CD4-positive, CD25-positive, alpha-beta regulatory T cell (primary cell): ENCODE measurements around the gene TAS2R19. TPM values are rescaled to one million over a fixed set of nuclear protein-coding genes. Genes with fewer than 3 reads are reported as not detected.
"Not testable (repeated sequence)": the region's sequence is repeated elsewhere in the genome, so short reads cannot be mapped to it uniquely, and the experiment has no call there.

ENCODE experiments used
- ATAC-seq, 2 donors: fragments of 150-1000 bp; cut with Tn5 transposase; one replicate each; pipeline ENCODE4 v1.10.0; 2021; ENCODE audit warnings: low read depth in 2 of 2, moderate number of reproducible peaks in 2 of 2, moderate library complexity in 1 of 2
- DNase-seq, 3 donors: peaks; one replicate each; pipeline versions ENCODE4 v3.0.0 to v3.0.0-alpha.2; 2012 to 2022; ENCODE audit warnings: mixed read lengths in 1 of 3
- H3K27ac ChIP-seq: one replicate; pipeline ENCODE4 v1.7.0; 2013; ENCODE audit warnings: mild to moderate bottlenecking, low read length; ENCODE audit not compliant: insufficient read depth, poor library complexity, severe bottlenecking
- H3K27me3 ChIP-seq: one replicate; pipeline ENCODE4 v1.7.0; 2013; ENCODE audit warnings: low read length; ENCODE audit not compliant: control insufficient read depth, insufficient read depth
- H3K36me3 ChIP-seq: one replicate; pipeline ENCODE4 v1.7.0; 2013; ENCODE audit warnings: mild to moderate bottlenecking, low read length, moderate library complexity; ENCODE audit not compliant: control insufficient read depth, insufficient read depth
- H3K4me1 ChIP-seq: 2 replicates; pipeline ENCODE4 v1.7.0; 2013; ENCODE audit warnings: mild to moderate bottlenecking, low read length; ENCODE audit not compliant: insufficient read depth, control insufficient read depth, poor library complexity, severe bottlenecking
- H3K4me3 ChIP-seq: one replicate; pipeline ENCODE4 v1.7.0; 2013; ENCODE audit warnings: low read depth, mild to moderate bottlenecking, low read length, moderate library complexity
- H3K9me3 ChIP-seq, 2 experiments: 1 replicate in 1 of 2; 2 replicates in 1 of 2; pipeline ENCODE4 v1.7.0; 2013; ENCODE audit warnings: low read length in 2 of 2, mild to moderate bottlenecking in 1 of 2, moderate library complexity in 1 of 2; ENCODE audit not compliant: control insufficient read depth in 2 of 2
- H3K27ac Mint-ChIP-seq, 3 donors: one replicate each; pipeline ENCODE4 v1.8.0; 2020 to 2022; ENCODE audit warnings: mild to moderate bottlenecking in 3 of 3, mixed read lengths in 3 of 3, moderate library complexity in 2 of 3
- H3K27me3 Mint-ChIP-seq: one replicate; pipeline ENCODE4 v1.8.0; 2022; ENCODE audit warnings: mild to moderate bottlenecking, mixed read lengths
- H3K36me3 Mint-ChIP-seq: one replicate; pipeline ENCODE4 v1.8.0; 2020; ENCODE audit warnings: mixed read lengths
- H3K4me1 Mint-ChIP-seq, 4 donors: one replicate each; pipeline ENCODE4 v1.8.0; 2020 to 2022; ENCODE audit warnings: mixed read lengths in 4 of 4, mild to moderate bottlenecking in 1 of 4
- H3K4me3 Mint-ChIP-seq, 4 donors: one replicate each; pipeline ENCODE4 v1.8.0; 2020 to 2022; ENCODE audit warnings: mild to moderate bottlenecking in 4 of 4, mixed read lengths in 4 of 4, moderate library complexity in 3 of 4
- H3K9me3 Mint-ChIP-seq, 7 donors: one replicate each; pipeline ENCODE4 v1.8.0; 2020 to 2022; ENCODE audit warnings: mixed read lengths in 7 of 7, mild to moderate bottlenecking in 3 of 7, moderate library complexity in 2 of 7
- polyA plus RNA-seq, 4 donors: library from polyadenylated mRNA; unstranded; fragments of 300-500 nt; fragmentation: Illumina TruSeq; gene quantifications; one replicate each; pipeline ENCODE4 v1.2.3, GENCODE V29; 2021
- total RNA-seq: library from RNA; stranded (reverse); gene quantifications from one replicate; pipeline ENCODE4 v1.2.3, GENCODE V29; 2022

TAS2R19 gene
- total and polyA plus RNA-seq, 5 donors from 2014 or later, result 0.32 to 1.2 (median 0.73) TPM; not detected in 2

- Histone ChIP-seq H3K4me3 (no peak overlapping the region), H3K27me3 (no peaks in the 10 kb centered on the region), H3K27ac (no peak overlapping the region), H3K9me3 (no peaks in the 10 kb centered on the region), H3K4me1 (no peaks in the 10 kb centered on the region), H3K36me3 (no peaks in the 10 kb centered on the region)
- Mint-ChIP-seq H3K4me3 (no peak overlapping the region), H3K9me3 (peaks cover 0 to 3% (median 0%) of the 10 kb centered on the region in 7 donors), H3K27me3 (no peaks in the 10 kb centered on the region), H3K36me3 (peaks cover 23% of the 10 kb centered on the region), H3K27ac (no peak overlapping the region), H3K4me1 (peaks cover 15 to 32% (median 19%) of the 10 kb centered on the region in 4 donors)
- DNase-seq, result no peak
- ATAC-seq, result no peak
These were observed 36.6 kb upstream of the TAS2R19 start for GRCh38 chr12:11059041-11059440.

DNA sequence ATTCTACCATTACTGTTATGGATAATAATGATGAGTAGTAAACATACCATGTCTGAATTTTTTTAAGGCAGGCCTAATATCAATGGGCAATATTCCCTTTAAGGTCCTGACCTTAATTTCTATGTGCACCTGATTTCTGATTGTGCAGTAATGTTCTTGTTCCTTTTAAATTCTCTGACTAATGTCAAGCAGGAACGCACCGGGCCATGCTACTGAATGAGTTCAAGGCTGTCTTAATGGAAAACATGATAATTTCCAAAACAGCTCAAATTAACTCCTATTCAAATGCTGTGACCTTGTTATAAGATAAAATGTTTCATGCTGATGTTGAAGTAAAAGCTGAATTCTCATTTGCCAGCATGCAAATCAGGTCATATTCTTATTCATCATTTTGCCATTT is 32.9 kb upstream of the TAS2R19 start:
- ATAC-seq, result no peak
- H3K9me3 ChIP-seq, result peaks cover 5 to 7% of the 10 kb centered on the region in 2 experiments
- no peaks in the 10 kb centered on the region for H3K27me3 ChIP-seq
- peaks cover 3% of the 10 kb centered on the region for H3K36me3 ChIP-seq
- Mint-ChIP-seq H3K4me1 (peaks cover 0 to 16% (median 11%) of the 10 kb centered on the region in 4 donors), H3K27ac (no peak overlapping the region), H3K36me3 (peaks cover 41% of the 10 kb centered on the region), H3K27me3 (no peaks in the 10 kb centered on the region), H3K9me3 (peaks cover 1 to 19% (median 5%) of the 10 kb centered on the region in 7 donors), H3K4me3 (no peak overlapping the region)
- no peak overlapping the region for H3K4me3 ChIP-seq
- no peak overlapping the region for H3K27ac ChIP-seq
- DNase-seq, result no peak
- H3K4me1 ChIP-seq, result no peaks in the 10 kb centered on the region

- H3K27ac ChIP-seq, DNase-seq, H3K4me1 ChIP-seq, H3K4me3 ChIP-seq, H3K9me3 ChIP-seq, H3K4me3 Mint-ChIP-seq, H3K27ac Mint-ChIP-seq, ATAC-seq, H3K27me3 ChIP-seq, H3K27me3 Mint-ChIP-seq: not testable (repeated sequence)
- H3K36me3 ChIP-seq, result peaks cover 13% of the 10 kb centered on the region
- Mint-ChIP-seq H3K36me3 (peaks cover 45% of the 10 kb centered on the region), H3K4me1 (peaks cover 0 to 18% (median 9%) of the 10 kb centered on the region in 4 donors), H3K9me3 (peaks cover 2 to 25% (median 5%) of the 10 kb centered on the region in 7 donors)
These were observed 27.5 kb upstream of the TAS2R19 start for GRCh38 chr12:11049806-11050531.

DNA sequence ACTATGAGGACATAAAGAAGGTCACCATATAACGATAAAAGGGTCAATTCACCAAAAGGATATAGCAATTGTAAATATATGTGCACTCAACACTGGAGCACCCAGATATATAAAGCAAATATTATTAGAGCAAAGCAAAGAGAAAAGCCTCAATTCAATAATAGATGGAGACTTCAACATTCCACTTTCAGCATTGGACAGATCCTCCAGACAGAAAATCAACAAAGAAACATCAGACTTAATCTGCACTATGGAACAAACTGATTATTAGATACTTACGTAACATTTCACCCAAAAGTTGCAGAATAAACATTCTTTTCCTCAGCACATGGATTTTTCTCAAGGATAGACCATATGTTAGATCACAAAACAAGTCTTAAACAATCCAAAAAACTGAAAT is 18.9 kb upstream of the TAS2R19 start:
- H3K36me3 Mint-ChIP-seq, result peaks cover 65% of the 10 kb centered on the region
- not testable (repeated sequence) for H3K9me3 ChIP-seq, H3K9me3 Mint-ChIP-seq, DNase-seq, H3K27me3 Mint-ChIP-seq, H3K4me3 ChIP-seq, ATAC-seq, H3K36me3 ChIP-seq, H3K27me3 ChIP-seq, H3K4me3 Mint-ChIP-seq, H3K27ac ChIP-seq, H3K27ac Mint-ChIP-seq, H3K4me1 ChIP-seq
- peaks cover 9 to 23% (median 19%) of the 10 kb centered on the region in 4 donors for H3K4me1 Mint-ChIP-seq

- no peaks in the 10 kb centered on the region for H3K27me3 ChIP-seq
- no peaks in the 10 kb centered on the region for H3K27me3 Mint-ChIP-seq
- H3K27ac Mint-ChIP-seq, result no peak overlapping the region
- no peak overlapping the region for H3K4me3 ChIP-seq
- peaks cover 3% of the 10 kb centered on the region for H3K36me3 ChIP-seq
- ATAC-seq (no peak), DNase-seq (no peak)
- peaks cover 66% of the 10 kb centered on the region for H3K36me3 Mint-ChIP-seq
- no peak overlapping the region for H3K4me3 Mint-ChIP-seq
- H3K4me1 Mint-ChIP-seq, result peaks cover 12 to 23% (median 19%) of the 10 kb centered on the region in 4 donors
- H3K9me3 Mint-ChIP-seq, result peaks cover 0 to 9% (median 3%) of the 10 kb centered on the region in 7 donors
- no peaks in the 10 kb centered on the region for H3K4me1 ChIP-seq
- H3K9me3 ChIP-seq, result no peaks in the 10 kb centered on the region
- H3K27ac ChIP-seq, result no peak overlapping the region
These were observed 17.7 kb upstream of the TAS2R19 start for GRCh38 chr12:11040162-11040561.

DNA sequence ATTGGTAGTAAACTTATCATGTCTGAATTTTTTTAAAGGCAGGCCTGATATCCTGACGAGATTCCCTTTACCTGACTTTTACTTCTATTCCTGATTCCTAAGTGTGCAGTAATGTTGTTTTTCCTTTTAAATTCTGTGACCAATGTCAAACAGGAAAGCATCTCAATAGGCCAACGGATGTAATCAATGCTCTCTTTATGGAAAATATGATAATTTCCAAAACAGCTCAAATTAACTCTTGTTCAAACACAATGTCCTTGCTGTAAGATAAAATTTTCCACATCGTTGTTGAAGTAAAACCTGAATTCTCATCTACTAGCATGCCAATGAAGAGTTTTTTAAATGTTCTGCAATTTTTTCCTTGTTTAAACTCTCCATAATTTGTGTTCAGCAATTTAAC is 16.8 kb upstream of the TAS2R19 start:
- Histone ChIP-seq H3K4me3 (no peak overlapping the region), H3K36me3 (peaks cover 3% of the 10 kb centered on the region), H3K9me3 (no peaks in the 10 kb centered on the region), H3K27ac (no peak overlapping the region), H3K27me3 (no peaks in the 10 kb centered on the region), H3K4me1 (no peaks in the 10 kb centered on the region)
- ATAC-seq (no peak), DNase-seq (no peak)
- no peak overlapping the region for H3K4me3 Mint-ChIP-seq
- no peak overlapping the region for H3K27ac Mint-ChIP-seq
- peaks cover 0 to 5% (median 3%) of the 10 kb centered on the region in 7 donors for H3K9me3 Mint-ChIP-seq
- H3K36me3 Mint-ChIP-seq, result peaks cover 58% of the 10 kb centered on the region
- H3K27me3 Mint-ChIP-seq, result no peaks in the 10 kb centered on the region
- H3K4me1 Mint-ChIP-seq, result peaks cover 15 to 22% (median 18%) of the 10 kb centered on the region in 4 donors

DNA sequence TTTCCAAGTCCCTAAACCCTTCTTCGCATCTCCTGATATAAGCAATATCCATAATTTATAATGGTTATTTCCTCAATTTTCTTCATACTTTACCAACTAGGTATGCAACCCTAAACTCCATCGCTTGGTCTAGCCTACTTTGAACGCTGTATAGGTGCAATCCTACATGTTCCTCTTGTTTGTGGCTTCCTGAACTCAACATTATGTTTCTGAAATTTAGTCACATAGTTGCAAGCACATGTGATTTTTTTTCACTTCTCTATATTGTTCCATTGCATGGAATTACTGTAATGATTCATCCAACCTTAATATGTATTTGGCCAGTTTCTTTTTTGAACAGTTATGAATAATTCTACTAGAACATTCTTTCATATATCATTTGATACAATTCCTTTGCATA is 11.5 kb upstream of the TAS2R19 start:
- not testable (repeated sequence) for H3K27me3 ChIP-seq, H3K4me3 ChIP-seq, H3K36me3 ChIP-seq, H3K27ac ChIP-seq, DNase-seq, H3K27me3 Mint-ChIP-seq, H3K4me1 Mint-ChIP-seq, H3K9me3 Mint-ChIP-seq, H3K4me1 ChIP-seq, H3K9me3 ChIP-seq, H3K27ac Mint-ChIP-seq, ATAC-seq, H3K4me3 Mint-ChIP-seq
- H3K36me3 Mint-ChIP-seq, result peaks cover 41% of the 10 kb centered on the region

GRCh38 chr12:11031307-11031706 is 8.9 kb upstream of the TAS2R19 start, which contains the start of gene TAS2R31:
Gene TAS2R31, minus strand, starts transcription at chr12:11031407. Its CDS starts 72 bp downstream, at chr12:11031335.
- Histone ChIP-seq H3K36me3 (peaks cover 10% of the 10 kb centered on the region), H3K4me1 (no peaks in the 10 kb centered on the region), H3K27ac (no peak within 1 kb of the TSS), H3K9me3 (no peaks in the 10 kb centered on the region), H3K27me3 (no peaks in the 10 kb centered on the region), H3K4me3 (no peak within 1 kb of the TSS)
- Mint-ChIP-seq H3K4me3 (no peak within 1 kb of the TSS), H3K4me1 (peaks cover 0 to 7% (median 5%) of the 10 kb centered on the region in 4 donors), H3K36me3 (peaks cover 52% of the 10 kb centered on the region), H3K9me3 (peaks cover 0 to 1% (median 0%) of the 10 kb centered on the region in 7 donors), H3K27me3 (no peaks in the 10 kb centered on the region), H3K27ac (no peak within 1 kb of the TSS)
- no peak for ATAC-seq
- DNase-seq, result no peak
